B cell (primary cell): ENCODE results near the gene DDX27. TPM values are rescaled to one million over a fixed set of nuclear protein-coding genes. Genes with fewer than 3 reads are reported as not detected.

Experiments
- ATAC-seq: fragments of 200-7000 bp; cut with Tn5 transposase; one replicate; pipeline ENCODE4 v1.10.0; 2021; ENCODE audit warnings: low read depth, mild to moderate bottlenecking, moderate number of reproducible peaks, moderate library complexity
- CTCF ChIA-PET: fragments of 350-600 bp; sonication (Branson Sonifier 250); formaldehyde crosslinking; loops from one replicate; lab custom pipeline; 2021; ENCODE audit warnings: antibody characterized with exemption, inconsistent platforms; lab: Charles Lee
- POLR2A ChIA-PET: fragments of 350-600 bp; sonication (Branson Sonifier 250); formaldehyde crosslinking; loops from one replicate; lab custom pipeline; 2021; ENCODE audit warnings: antibody characterized with exemption; lab: Charles Lee
- DNase-seq: peaks from one replicate; pipeline ENCODE4 v3.0.0; 2013
- H2AFZ ChIP-seq: 2 replicates; pipeline ENCODE4 v1.6.1; 2012; ENCODE audit warnings: mild to moderate bottlenecking, low read depth, low read length; ENCODE audit not compliant: insufficient read depth, poor library complexity, severe bottlenecking
- H3K27ac ChIP-seq, 2 donors: 1 replicate in 1 of 2; 2 replicates in 1 of 2; pipeline ENCODE4 v1.5.1; 2012 to 2013; ENCODE audit warnings: low read length in 2 of 2, mild to moderate bottlenecking in 2 of 2, moderate library complexity in 1 of 2
- H3K27me3 ChIP-seq, 4 experiments: fragments of 200-600 bp in 1 of 4; sonication (generic) in 1 of 4; replicated peaks in 1 of 4; 1 replicate in 2 of 4; 2 replicates in 2 of 4; pipeline versions ENCODE4 v1.6.1 to v1.7.0; 2013 to 2016; ENCODE audit warnings: low read length in 3 of 4, mild to moderate bottlenecking in 2 of 4, mixed read lengths in 1 of 4, moderate library complexity in 1 of 4; ENCODE audit not compliant: insufficient read depth in 4 of 4, control insufficient read depth in 3 of 4; ENCODE audit errors: control extremely low read depth in 1 of 4
- H3K36me3 ChIP-seq, 2 experiments: replicated peaks in 1 of 2; 1 replicate in 1 of 2; 2 replicates in 1 of 2; pipeline versions ENCODE4 v1.6.1 to v1.7.1; 2013; ENCODE audit warnings: low read length in 1 of 2; ENCODE audit not compliant: insufficient read depth in 2 of 2, control insufficient read depth in 1 of 2; ENCODE audit errors: control extremely low read depth in 1 of 2, extremely low read depth in 1 of 2
- H3K4me1 ChIP-seq, 2 donors: fragments of 200-600 bp in 1 of 2; sonication (generic) in 1 of 2; 1 replicate in 1 of 2; 2 replicates in 1 of 2; pipeline versions ENCODE4 v1.5.1 to v1.6.1; 2013 to 2017; ENCODE audit warnings: low read length in 2 of 2; ENCODE audit not compliant: control insufficient read depth in 2 of 2, insufficient read depth in 2 of 2
- H3K4me2 ChIP-seq: replicated peaks from 2 replicates; pipeline ENCODE3; 2012; ENCODE audit warnings: mild to moderate bottlenecking, low read depth, low read length; ENCODE audit not compliant: poor library complexity, severe bottlenecking
- H3K4me3 ChIP-seq, 5 experiments: fragments of 200-600 bp in 1 of 5; sonication (generic) in 1 of 5; 1 replicate in 3 of 5; 2 replicates in 2 of 5; pipeline versions ENCODE4 v1.5.1 to v1.7.0; 2011 to 2016; ENCODE audit warnings: low read length in 4 of 5, mild to moderate bottlenecking in 4 of 5, low read depth in 2 of 5, control low read depth in 1 of 5, moderate library complexity in 1 of 5; ENCODE audit not compliant: insufficient read depth in 1 of 5; ENCODE audit errors: control extremely low read depth in 1 of 5, extremely low read depth in 1 of 5
- H3K79me2 ChIP-seq: fragments of 200-600 bp; sonication (generic); one replicate; pipeline ENCODE4 v1.6.0; 2016; ENCODE audit warnings: low read length; ENCODE audit not compliant: control insufficient read depth, insufficient read depth
- H3K9ac ChIP-seq: fragments of 200-600 bp; sonication (generic); 2 replicates; pipeline ENCODE4 v1.6.1; 2017; ENCODE audit warnings: mild to moderate bottlenecking, low read length, moderate library complexity
- H3K9me3 ChIP-seq, 3 donors: one replicate each; pipeline versions ENCODE4 v1.6.1 to v1.7.1; 2013; ENCODE audit warnings: low read length in 2 of 3; ENCODE audit not compliant: control insufficient read depth in 2 of 3, insufficient read depth in 1 of 3; ENCODE audit errors: control extremely low read depth in 1 of 3
- H4K20me1 ChIP-seq: 2 replicates; pipeline ENCODE4 v1.6.0; 2012; ENCODE audit warnings: mild to moderate bottlenecking, low read length; ENCODE audit not compliant: insufficient read depth, control insufficient read depth, poor library complexity, severe bottlenecking
- H3K27ac Mint-ChIP-seq: one replicate; pipeline ENCODE4 v1.8.0; 2021; ENCODE audit warnings: mixed read lengths
- H3K27me3 Mint-ChIP-seq: one replicate; pipeline ENCODE4 v1.8.0; 2021; ENCODE audit warnings: mixed read lengths
- H3K4me1 Mint-ChIP-seq: one replicate; pipeline ENCODE4 v1.8.0; 2021; ENCODE audit warnings: mixed read lengths
- H3K4me3 Mint-ChIP-seq: one replicate; pipeline ENCODE4 v1.8.0; 2021; ENCODE audit warnings: mixed read lengths
- H3K9me3 Mint-ChIP-seq: one replicate; pipeline ENCODE4 v1.8.0; 2022; ENCODE audit warnings: mixed read lengths; ENCODE audit not compliant: insufficient read depth
- CTCF ChIP-seq: fragments of 200-600 bp; IDR thresholded peaks from one replicate; pipeline ENCODE4 v1.8.0; 2022; ENCODE audit warnings: antibody characterized with exemption, mild to moderate bottlenecking
- EZH2 ChIP-seq: IDR thresholded peaks from 2 replicates; pipeline ENCODE4 v1.6.1; 2012; ENCODE audit warnings: borderline replicate concordance, low read depth, mild to moderate bottlenecking, moderate library complexity, low read length; ENCODE audit not compliant: insufficient read depth, poor library complexity, severe bottlenecking
- WGBS: methylation state at CpG from one replicate; pipeline ENCODE4 v1.1.5; 2013; ENCODE audit warnings: missing lambda C conversion rate; ENCODE audit not compliant: insufficient coverage; 5-methylcytosine and 5-hydroxymethylcytosine counted together
- intact Hi-C: fragments of 100-400 bp; cut with micrococcal nuclease; formaldehyde crosslinking; loops from one replicate; pipeline ENCODE4 v1.10.0; 2022
- polyA plus RNA-seq: library from polyadenylated mRNA; depleted of rRNA; stranded (reverse); fragments of >200 nt; gene quantifications from 2 replicates; pipeline ENCODE4 v1.2.3, GENCODE V29; 2012
- total RNA-seq, 2 donors: library from RNA; stranded (reverse); fragments of 120-200 nt in 1 of 2; gene quantifications; 1 replicate in 1 of 2; 2 replicates in 1 of 2; pipeline versions ENCODE4 v1.2.3 to v1.2.4, GENCODE V29; 2013 to 2022

Gene DDX27
- total and polyA plus RNA-seq, 2 donors (not counting 1 experiment from before 2014, with no cell fraction given) = 55.0 to 74.6 TPM

GRCh38 chr20:49281059-49281912, 62.1 kb downstream of the DDX27 start:
- H3K27me3 Mint-ChIP-seq = no peaks in the 10 kb centered on the region
- ATAC-seq = no peak
- Histone ChIP-seq H3K4me1 (peaks cover 55 to 63% of the 10 kb centered on the region in 2 donors), H3K9ac (peak overlapping the region; percentile 29), H3K27me3 (no peaks in the 10 kb centered on the region), H3K4me3 (peak overlapping the region in 3 of 5 experiments; percentile 4 to 100 (median 31)), H2AFZ (no peak overlapping the region), H3K27ac (peak overlapping the region; percentile 62 to 98), H3K79me2 (peaks cover 94% of the 10 kb centered on the region), H3K9me3 (peaks cover 3 to 64% (median 53%) of the 10 kb centered on the region in 3 donors), H3K4me2 (peak overlapping the region; percentile 45), H4K20me1 (peaks cover 79% of the 10 kb centered on the region), H3K36me3 (peaks cover 13 to 71% of the 10 kb centered on the region in 2 experiments)
- H3K4me1 Mint-ChIP-seq = peaks cover 73% of the 10 kb centered on the region
- ChIA-PET POLR2A (no interaction called here), CTCF (no interaction called here)
- no peak for TF ChIP-seq EZH2
- TF ChIP-seq CTCF = no peak
- peak overlapping the region; percentile 55 for H3K4me3 Mint-ChIP-seq
- H3K9me3 Mint-ChIP-seq = peaks cover 29% of the 10 kb centered on the region
- peak; percentile 68 for DNase-seq
- 64% methylated on average over 7 of the region's 13 CpGs for WGBS
- intact Hi-C loops = no loop called here
- peak overlapping the region; percentile 69 for H3K27ac Mint-ChIP-seq

DNA sequence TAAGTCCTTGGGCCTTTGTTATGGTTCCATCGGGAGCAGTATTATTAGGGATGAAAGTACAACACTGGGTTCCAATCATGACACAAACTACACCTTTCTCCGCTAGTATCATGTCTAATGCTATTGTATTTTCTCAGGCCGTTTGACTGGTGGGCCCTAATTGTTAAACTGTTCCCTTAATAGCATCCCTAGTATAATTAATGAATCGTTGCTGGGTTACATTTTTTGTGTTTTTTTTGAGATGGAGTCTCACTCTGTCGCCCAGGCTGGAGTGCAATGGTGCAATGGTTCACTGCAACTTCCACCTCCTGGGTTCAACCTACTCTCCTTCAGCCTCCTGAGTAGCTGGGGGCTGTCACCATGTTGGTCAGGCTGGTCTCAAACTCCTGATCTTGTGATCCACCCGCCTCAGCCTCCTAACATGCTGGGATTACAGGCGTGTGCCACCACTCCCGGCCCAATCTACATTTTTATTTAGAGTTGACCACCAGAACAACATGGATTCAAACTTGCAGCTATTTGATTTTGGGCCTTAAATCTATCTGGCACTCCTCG, 62.8 kb downstream of the DDX27 start:
- H3K4me2 ChIP-seq = peak overlapping the region; percentile 45
- peaks cover 94% of the 10 kb centered on the region for H3K79me2 ChIP-seq
- CTCF ChIA-PET = no interaction called here
- POLR2A ChIA-PET = no interaction called here
- peak overlapping the region; percentile 69 for H3K27ac Mint-ChIP-seq
- intact Hi-C loops = no loop called here
- peaks cover 48 to 56% of the 10 kb centered on the region in 2 donors for H3K4me1 ChIP-seq
- H3K27ac ChIP-seq = peak overlapping the region in 1 of 2 donors; percentile 98
- peaks cover 4 to 71% (median 60%) of the 10 kb centered on the region in 3 donors for H3K9me3 ChIP-seq
- peaks cover 20 to 78% of the 10 kb centered on the region in 2 experiments for H3K36me3 ChIP-seq
- WGBS = 67% methylated on average over 4 of the region's 9 CpGs
- DNase-seq (no peak), ATAC-seq (no peak)
- peaks cover 66% of the 10 kb centered on the region for H3K4me1 Mint-ChIP-seq
- H3K27me3 ChIP-seq = no peaks in the 10 kb centered on the region
- H4K20me1 ChIP-seq = peaks cover 79% of the 10 kb centered on the region
- peak overlapping the region in 3 of 5 experiments; percentile 4 to 100 (median 31) for H3K4me3 ChIP-seq
- no peak for TF ChIP-seq EZH2
- no peak for TF ChIP-seq CTCF
- no peak overlapping the region for H2AFZ ChIP-seq
- H3K9me3 Mint-ChIP-seq = peaks cover 34% of the 10 kb centered on the region
- peak overlapping the region; percentile 27 for H3K9ac ChIP-seq
- H3K27me3 Mint-ChIP-seq = no peaks in the 10 kb centered on the region
- H3K4me3 Mint-ChIP-seq = peak overlapping the region; percentile 55
